ENCODE measurements around the gene IL23R. TPM values are rescaled to one million over a fixed set of nuclear protein-coding genes. Genes with fewer than 3 reads are reported as not detected.

The IL23R gene
- total and polyA plus RNA-seq, 5 donors = not detected

GRCh38 chr1:67273591-67273990 is 107.3 kb downstream of the IL23R start:
- no peak overlapping the region for H3K4me3 ChIP-seq (ENCODE audit: low read length)
- no peak for DNase-seq
- H3K4me1 ChIP-seq (ENCODE audit: control insufficient read depth, insufficient read depth, low read length) = no peaks in the 10 kb centered on the region
- 89% methylated on average over 4 of the region's 4 CpGs for WGBS
- H3K9me3 ChIP-seq (ENCODE audit: control insufficient read depth, low read length) = no peaks in the 10 kb centered on the region
- intact Hi-C loops (cut with DNase I) = no loop called here
- H3K27ac ChIP-seq (ENCODE audit: low read length) = no peak overlapping the region
- no peaks in the 10 kb centered on the region for H3K27me3 ChIP-seq (ENCODE audit: control insufficient read depth, insufficient read depth)
- ATAC-seq = no peak

GRCh38 chr1:67274623-67275325 is 108.5 kb downstream of the IL23R start:
- DNase-seq (no peak), ATAC-seq (no peak)
- intact Hi-C loops (cut with DNase I) = no loop called here
- Histone ChIP-seq H3K4me3 (ENCODE audit: low read length) (no peak overlapping the region), H3K27me3 (ENCODE audit: control insufficient read depth, insufficient read depth) (no peaks in the 10 kb centered on the region), H3K4me1 (ENCODE audit: control insufficient read depth, insufficient read depth, low read length) (no peaks in the 10 kb centered on the region), H3K9me3 (ENCODE audit: control insufficient read depth, low read length) (no peaks in the 10 kb centered on the region), H3K27ac (ENCODE audit: low read length) (no peak overlapping the region)
- 85% methylated on average over 5 of the region's 5 CpGs for WGBS

- intact Hi-C loops (cut with DNase I) = no loop called here
- Histone ChIP-seq H3K4me3 (ENCODE audit: low read length) (no peak overlapping the region), H3K4me1 (ENCODE audit: control insufficient read depth, insufficient read depth, low read length) (no peaks in the 10 kb centered on the region), H3K9me3 (ENCODE audit: control insufficient read depth, low read length) (no peaks in the 10 kb centered on the region), H3K27ac (ENCODE audit: low read length) (no peak overlapping the region), H3K27me3 (ENCODE audit: control insufficient read depth, insufficient read depth) (no peaks in the 10 kb centered on the region)
- WGBS = 85% methylated on average over 5 of the region's 5 CpGs
- no peak for DNase-seq
- ATAC-seq = no peak
Observed at GRCh38 chr1:67280696-67281095, 114.4 kb downstream of the IL23R start.

- Histone ChIP-seq H3K4me1 (ENCODE audit: control insufficient read depth, insufficient read depth, low read length) (no peaks in the 10 kb centered on the region), H3K9me3 (ENCODE audit: control insufficient read depth, low read length) (no peaks in the 10 kb centered on the region), H3K27ac (ENCODE audit: low read length) (no peak overlapping the region), H3K4me3 (ENCODE audit: low read length) (no peak overlapping the region), H3K27me3 (ENCODE audit: control insufficient read depth, insufficient read depth) (no peaks in the 10 kb centered on the region)
- DNase-seq (no peak), ATAC-seq (no peak)
- WGBS = 74% methylated on average over 3 of the region's 3 CpGs
- intact Hi-C loops (cut with DNase I) = no loop called here
Observed at GRCh38 chr1:67281244-67281643, 115.0 kb downstream of the IL23R start.

GRCh38 chr1:67285780-67286488 is 119.7 kb downstream of the IL23R start:
- Histone ChIP-seq H3K9me3 (ENCODE audit: control insufficient read depth, low read length) (no peaks in the 10 kb centered on the region), H3K4me3 (ENCODE audit: low read length) (no peak overlapping the region), H3K27ac (ENCODE audit: low read length) (no peak overlapping the region), H3K27me3 (ENCODE audit: control insufficient read depth, insufficient read depth) (no peaks in the 10 kb centered on the region), H3K4me1 (ENCODE audit: control insufficient read depth, insufficient read depth, low read length) (no peaks in the 10 kb centered on the region)
- DNase-seq (no peak), ATAC-seq (no peak)
- WGBS = 82% methylated on average over 8 of the region's 8 CpGs
- intact Hi-C loops (cut with DNase I) = no loop called here

- 74% methylated on average over 4 of the region's 4 CpGs for WGBS
- ATAC-seq = no peak
- intact Hi-C loops (cut with DNase I) = no loop called here
- H3K9me3 ChIP-seq (ENCODE audit: control insufficient read depth, low read length) = no peaks in the 10 kb centered on the region
- no peaks in the 10 kb centered on the region for H3K27me3 ChIP-seq (ENCODE audit: control insufficient read depth, insufficient read depth)
- no peak overlapping the region for H3K4me3 ChIP-seq (ENCODE audit: low read length)
- no peak overlapping the region for H3K27ac ChIP-seq (ENCODE audit: low read length)
- DNase-seq = no peak
- H3K4me1 ChIP-seq (ENCODE audit: control insufficient read depth, insufficient read depth, low read length) = no peaks in the 10 kb centered on the region
Observed at GRCh38 chr1:67290236-67290635, 124.0 kb downstream of the IL23R start.

- no peak overlapping the region for H3K4me3 ChIP-seq (ENCODE audit: low read length)
- intact Hi-C loops (cut with DNase I) = no loop called here
- no peaks in the 10 kb centered on the region for H3K27me3 ChIP-seq (ENCODE audit: control insufficient read depth, insufficient read depth)
- ATAC-seq (no peak), DNase-seq (no peak)
- 84% methylated on average over 9 of the region's 9 CpGs for WGBS
- no peak overlapping the region for H3K27ac ChIP-seq (ENCODE audit: low read length)
- H3K9me3 ChIP-seq (ENCODE audit: control insufficient read depth, low read length) = no peaks in the 10 kb centered on the region
- H3K4me1 ChIP-seq (ENCODE audit: control insufficient read depth, insufficient read depth, low read length) = no peaks in the 10 kb centered on the region
Observed at GRCh38 chr1:67294836-67295617, 128.8 kb downstream of the IL23R start.

GRCh38 chr1:67298762-67299161 is 132.5 kb downstream of the IL23R start:
- no peak for ATAC-seq
- WGBS = 49% methylated on average over 2 of the region's 2 CpGs
- intact Hi-C loops (cut with DNase I) = no loop called here
- Histone ChIP-seq H3K9me3 (ENCODE audit: control insufficient read depth, low read length) (no peaks in the 10 kb centered on the region), H3K27me3 (ENCODE audit: control insufficient read depth, insufficient read depth) (no peaks in the 10 kb centered on the region), H3K27ac (ENCODE audit: low read length) (no peak overlapping the region), H3K4me1 (ENCODE audit: control insufficient read depth, insufficient read depth, low read length) (no peaks in the 10 kb centered on the region), H3K4me3 (ENCODE audit: low read length) (no peak overlapping the region)
- no peak for DNase-seq

GRCh38 chr1:67299296-67299695 is 133.0 kb downstream of the IL23R start:
- WGBS = 97% methylated on average over 7 of the region's 7 CpGs

GRCh38 chr1:67300561-67300960 is 134.3 kb downstream of the IL23R start:
- H3K27me3 ChIP-seq (ENCODE audit: control insufficient read depth, insufficient read depth) = no peaks in the 10 kb centered on the region
- no peak for DNase-seq
- no peak overlapping the region for H3K27ac ChIP-seq (ENCODE audit: low read length)
- H3K4me3 ChIP-seq (ENCODE audit: low read length) = no peak overlapping the region
- WGBS = 48% methylated on average over 2 of the region's 2 CpGs
- intact Hi-C loops (cut with DNase I) = no loop called here
- no peak for ATAC-seq
- no peaks in the 10 kb centered on the region for H3K4me1 ChIP-seq (ENCODE audit: control insufficient read depth, insufficient read depth, low read length)
- H3K9me3 ChIP-seq (ENCODE audit: control insufficient read depth, low read length) = no peaks in the 10 kb centered on the region

More at GRCh38 chr1:67299296-67299695, 133.0 kb downstream of the IL23R start:
- intact Hi-C loops (cut with DNase I) = no loop called here
- H3K4me1 ChIP-seq (ENCODE audit: control insufficient read depth, insufficient read depth, low read length) = no peaks in the 10 kb centered on the region
- no peak for DNase-seq
- H3K27ac ChIP-seq (ENCODE audit: low read length) = no peak overlapping the region
- H3K4me3 ChIP-seq (ENCODE audit: low read length) = no peak overlapping the region
- no peak for ATAC-seq
- no peaks in the 10 kb centered on the region for H3K27me3 ChIP-seq (ENCODE audit: control insufficient read depth, insufficient read depth)
- H3K9me3 ChIP-seq (ENCODE audit: control insufficient read depth, low read length) = no peaks in the 10 kb centered on the region

- no peak overlapping the region for H3K4me3 ChIP-seq (ENCODE audit: low read length)
- H3K27ac ChIP-seq (ENCODE audit: low read length) = no peak overlapping the region
- intact Hi-C loops (cut with DNase I) = no loop called here
- no peaks in the 10 kb centered on the region for H3K4me1 ChIP-seq (ENCODE audit: control insufficient read depth, insufficient read depth, low read length)
- no peaks in the 10 kb centered on the region for H3K27me3 ChIP-seq (ENCODE audit: control insufficient read depth, insufficient read depth)
- ATAC-seq (no peak), DNase-seq (no peak)
- no peaks in the 10 kb centered on the region for H3K9me3 ChIP-seq (ENCODE audit: control insufficient read depth, low read length)
- 77% methylated on average over 3 of the region's 3 CpGs for WGBS
Observed at GRCh38 chr1:67304023-67304422, 137.8 kb downstream of the IL23R start.

Data from right cardiac atrium (tissue), 5 donors.